A549 treated with ZK216348 at 1 μM for 4 hours (cell line): ENCODE data around the gene IZUMO4. TPM values are rescaled to one million over a fixed set of nuclear protein-coding genes. Genes with fewer than 3 reads are reported as not detected.

Experiments
- total RNA-seq: library from RNA; stranded (reverse); fragments of 200-300 nt; extraction: Qiagen RNA extraction; gene quantifications from 5 replicates; pipeline ENCODE4 v1.2.3, GENCODE V29; 2022; ENCODE audit warnings: low read depth

Gene IZUMO4, protein sequence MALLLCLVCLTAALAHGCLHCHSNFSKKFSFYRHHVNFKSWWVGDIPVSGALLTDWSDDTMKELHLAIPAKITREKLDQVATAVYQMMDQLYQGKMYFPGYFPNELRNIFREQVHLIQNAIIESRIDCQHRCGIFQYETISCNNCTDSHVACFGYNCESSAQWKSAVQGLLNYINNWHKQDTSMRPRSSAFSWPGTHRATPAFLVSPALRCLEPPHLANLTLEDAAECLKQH
- 0.42 to 1.8 TPM (median 0.70 TPM) in 4 of 5 replicates, not detected in the other for total RNA-seq

DNA sequence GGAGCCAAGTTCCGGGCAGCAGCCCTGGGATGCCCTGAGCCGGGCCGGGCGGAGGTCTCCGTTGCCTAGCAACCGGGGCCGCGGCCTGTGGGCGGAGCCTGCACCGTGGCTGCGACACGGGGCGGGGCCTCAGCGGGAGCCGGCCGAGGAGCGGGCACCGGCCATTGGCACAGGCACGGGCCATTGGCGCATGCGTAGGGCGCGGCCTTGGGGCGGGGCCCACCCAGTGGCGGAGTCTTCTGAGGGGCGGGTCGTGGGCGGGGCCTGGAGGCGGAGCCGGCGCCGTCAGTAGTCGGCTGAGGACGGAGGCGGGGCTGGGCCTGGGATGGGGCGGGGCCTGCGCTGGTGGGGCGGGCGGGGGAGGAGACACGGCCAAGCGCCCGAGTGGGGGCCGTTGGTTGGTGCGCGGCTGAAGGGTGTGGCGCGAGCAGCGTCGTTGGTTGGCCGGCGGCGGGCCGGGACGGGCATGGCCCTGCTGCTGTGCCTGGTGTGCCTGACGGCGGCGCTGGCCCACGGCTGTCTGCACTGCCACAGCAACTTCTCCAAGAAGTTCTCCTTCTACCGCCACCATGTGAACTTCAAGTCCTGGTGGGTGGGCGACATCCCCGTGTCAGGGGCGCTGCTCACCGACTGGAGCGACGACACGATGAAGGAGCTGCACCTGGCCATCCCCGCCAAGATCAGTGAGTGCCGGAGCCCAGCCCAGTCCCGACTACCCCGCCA lies at the start of gene IZUMO4:
Gene IZUMO4, plus strand, starts transcription at position 436 of the 723 bp plus-strand sequence. Its CDS starts 31 bp downstream, at position 467.

DNA sequence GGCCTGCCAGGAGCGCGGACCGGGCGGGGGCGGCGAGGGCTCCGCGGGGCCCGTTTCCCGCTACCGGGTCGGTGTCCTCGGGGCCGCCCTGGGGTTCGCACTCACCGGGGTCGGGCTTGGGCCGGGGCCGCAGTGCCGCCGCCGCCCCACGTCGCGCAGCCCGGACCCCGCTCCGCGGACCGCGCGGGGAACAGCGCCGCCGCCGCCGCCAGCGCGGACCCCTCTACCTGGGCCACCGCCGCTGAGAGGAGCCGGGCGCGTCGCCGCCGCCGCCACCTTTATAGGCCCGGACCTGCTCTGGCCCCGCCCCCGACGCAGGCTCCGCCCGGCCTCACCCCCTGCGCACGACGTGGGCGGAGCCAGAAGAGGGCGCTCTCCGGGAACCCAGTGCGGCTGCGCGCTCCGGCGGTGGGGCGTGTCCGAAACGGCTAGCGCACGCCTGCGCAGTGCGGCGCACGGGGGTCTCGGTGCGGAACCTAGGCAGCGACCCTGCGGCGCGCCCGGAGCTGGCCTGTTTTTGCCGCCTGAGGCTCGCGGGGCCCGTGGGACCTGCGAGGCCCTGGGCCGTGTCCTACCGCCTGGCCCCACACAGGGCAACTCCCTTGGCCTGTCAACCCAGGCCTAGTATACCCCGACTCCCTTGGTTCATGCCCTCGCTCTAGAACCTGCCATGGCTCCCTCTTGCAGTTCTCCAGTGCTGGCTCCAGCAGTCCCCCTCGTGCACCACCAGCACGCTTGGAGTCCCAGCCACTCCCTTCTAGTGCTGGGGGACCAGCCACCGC lies 45.5 kb upstream of the IZUMO4 start, which contains the start of gene MKNK2:
Gene MKNK2, minus strand, starts transcription at position 254 of the 782 bp plus-strand sequence. CDS start 393 bp downstream, outside the sequence.

DNA sequence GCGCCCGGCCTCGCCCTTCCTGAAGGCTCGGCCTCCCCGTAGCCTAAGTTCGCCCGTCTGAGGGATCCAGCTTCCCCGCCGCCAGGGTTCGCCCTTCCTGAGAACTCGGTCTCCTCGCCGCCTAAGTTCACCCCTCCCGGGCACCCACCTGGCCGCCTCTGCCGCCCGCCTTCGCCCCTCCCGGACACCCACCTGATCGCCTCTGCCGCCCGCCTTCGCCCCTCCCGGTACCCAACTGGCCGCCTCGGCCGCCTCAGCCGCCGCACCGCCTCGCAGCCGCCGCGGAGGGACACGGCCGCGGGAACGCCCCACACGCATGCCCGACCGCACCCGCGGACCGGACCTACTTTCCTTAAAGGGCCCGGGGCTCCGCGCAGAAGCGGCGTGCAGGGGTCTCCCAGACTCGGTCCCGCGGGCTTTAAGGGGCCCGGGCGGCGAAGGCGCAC lies 658 bp upstream of the IZUMO4 start, which contains the start of gene MOB3A:
Gene MOB3A, minus strand, starts transcription at position 293 of the 446 bp plus-strand sequence. CDS start 17,766 bp downstream, outside the sequence.

Other genes with a start within 250 kb of the IZUMO4 start
- 15.8 to 23.8 TPM (median 20.9 TPM) in 5 replicates for gene REXO1, start 248.4 kb upstream of the IZUMO4 start, total RNA-seq
- 11.6 to 34.9 TPM (median 29.3 TPM) in 5 replicates for gene KLF16, start 233.3 kb upstream of the IZUMO4 start, total RNA-seq
- 12.2 to 41.4 TPM (median 39.7 TPM) in 5 replicates for gene ABHD17A, start 211.4 kb upstream of the IZUMO4 start, total RNA-seq
- gene ADAT3, start 191.5 kb upstream of the IZUMO4 start, total RNA-seq = 1.4 to 7.2 TPM (median 5.7 TPM) in 5 replicates
- 49.1 to 58.8 TPM (median 57.5 TPM) in 5 replicates for gene SCAMP4, start 191.5 kb upstream of the IZUMO4 start, total RNA-seq
- 33.5 to 54.5 TPM (median 49.4 TPM) in 5 replicates for gene CSNK1G2, start 155.7 kb upstream of the IZUMO4 start, total RNA-seq
- 20.5 to 49.3 TPM (median 44.8 TPM) in 5 replicates for gene BTBD2, start 81.2 kb upstream of the IZUMO4 start, total RNA-seq
- 35.6 to 83.3 TPM (median 75.7 TPM) in 5 replicates for gene MKNK2, start 45.7 kb upstream of the IZUMO4 start, total RNA-seq
- 9.7 to 16.0 TPM (median 12.5 TPM) in 5 replicates for gene MOB3A, start 589 bp upstream of the IZUMO4 start, total RNA-seq
- 43.3 to 77.0 TPM (median 72.5 TPM) in 5 replicates for gene AP3D1, start 54.7 kb downstream of the IZUMO4 start, total RNA-seq
- gene DOT1L, start 67.0 kb downstream of the IZUMO4 start, total RNA-seq = 7.2 to 17.5 TPM (median 16.5 TPM) in 5 replicates
- gene PLEKHJ1, start 139.4 kb downstream of the IZUMO4 start, total RNA-seq = 30.0 to 62.7 TPM (median 56.1 TPM) in 5 replicates
- 55.3 to 77.1 TPM (median 72.5 TPM) in 5 replicates for gene SF3A2, start 139.9 kb downstream of the IZUMO4 start, total RNA-seq
- 5.3 to 22.3 TPM (median 16.9 TPM) in 5 replicates for gene AMH, start 152.4 kb downstream of the IZUMO4 start, total RNA-seq
- 0.49 to 1.8 TPM (median 0.87 TPM) in 4 of 5 replicates, not detected in the other for gene JSRP1, start 159.5 kb downstream of the IZUMO4 start, total RNA-seq
- 0.07 TPM in 1 of 5 replicates, not detected in the others for gene PEAK3, start 185.3 kb downstream of the IZUMO4 start, total RNA-seq
- not detected in 5 replicates for gene LINGO3, start 211.2 kb downstream of the IZUMO4 start, total RNA-seq
- gene LSM7, start 231.7 kb downstream of the IZUMO4 start, total RNA-seq = 135 to 172 TPM (median 154 TPM) in 5 replicates
- gene SPPL2B, start 231.8 kb downstream of the IZUMO4 start, total RNA-seq = 8.3 to 27.9 TPM (median 21.2 TPM) in 5 replicates